Activated T-helper 2 cell treated with anti-CD3 and anti-CD28 coated beads, Interferon-gamma antibody, Interleukin-2, Interleukin-4, amounts not matched to agents 10 μg/mL and 5 μg/mL and 100 μg/mL, durations not matched to agents 14 hours and 24 hours and 36 hours (primary cell): ENCODE measurements around the gene GALE. TPM values are rescaled to one million over a fixed set of nuclear protein-coding genes. Genes with fewer than 3 reads are reported as not detected.
A peak's percentile ranks its signal among the peaks of the same experiment; 100 is the strongest.
"Not testable (repeated sequence)": the region's sequence is repeated elsewhere in the genome, so short reads cannot be mapped to it uniquely, and the experiment has no call there.

Source experiments
- DNase-seq: peaks from one replicate; pipeline ENCODE4 v3.0.0; 2021; ENCODE audit warnings: low spot score
- H3K27ac Mint-ChIP-seq: one replicate; pipeline ENCODE4 v1.8.0; 2021; ENCODE audit warnings: mixed read lengths
- H3K27me3 Mint-ChIP-seq: one replicate; pipeline ENCODE4 v1.8.0; 2021; ENCODE audit warnings: low read depth, mixed read lengths
- H3K36me3 Mint-ChIP-seq: one replicate; pipeline ENCODE4 v1.8.0; 2021; ENCODE audit warnings: low read depth, mixed read lengths
- H3K4me1 Mint-ChIP-seq: one replicate; pipeline ENCODE4 v1.8.0; 2021; ENCODE audit warnings: low read depth, mixed read lengths
- H3K4me3 Mint-ChIP-seq: one replicate; pipeline ENCODE4 v1.8.0; 2021; ENCODE audit warnings: low read depth, mild to moderate bottlenecking, moderate library complexity, mixed read lengths
- H3K9me3 Mint-ChIP-seq: one replicate; pipeline ENCODE4 v1.8.0; 2021; ENCODE audit warnings: mixed read lengths
- intact Hi-C: fragments of 100-400 bp; cut with micrococcal nuclease; formaldehyde crosslinking; loops from one replicate; pipeline ENCODE4 v1.15.1; 2023
- total RNA-seq: library from RNA; stranded (reverse); gene quantifications from 2 replicates; pipeline ENCODE4 v1.2.3, GENCODE V29; 2022

The GALE gene
- total RNA-seq, 1 donor from 2014 or later: 62.1 TPM

DNA sequence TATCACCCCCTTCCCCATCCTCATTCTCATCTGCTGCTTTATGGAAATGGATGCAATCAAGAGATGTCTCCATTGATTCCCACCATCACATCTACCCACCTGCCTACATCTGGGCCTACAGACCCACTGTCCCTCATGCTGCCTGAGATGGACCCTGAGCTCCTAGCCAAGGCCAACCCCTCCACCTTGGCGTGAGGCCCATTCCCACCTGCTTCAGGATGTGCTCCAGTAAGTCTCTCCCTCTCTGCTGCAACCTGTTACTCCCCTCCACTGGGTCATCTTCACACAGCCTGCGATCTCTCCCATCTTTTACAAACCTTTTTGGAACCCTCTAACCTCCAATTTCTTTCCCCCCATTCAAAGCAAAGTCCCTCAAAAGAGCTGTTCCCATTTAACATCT, 4.5 kb upstream of the GALE start:
- peaks cover 8% of the 10 kb centered on the region for H3K4me1 Mint-ChIP-seq
- H3K36me3 Mint-ChIP-seq: peaks cover 9% of the 10 kb centered on the region
- H3K4me3 Mint-ChIP-seq: no peak overlapping the region
- no peak overlapping the region for H3K27ac Mint-ChIP-seq
- DNase-seq: no peak
- H3K9me3 Mint-ChIP-seq: no peaks in the 10 kb centered on the region
- H3K27me3 Mint-ChIP-seq: no peaks in the 10 kb centered on the region
- intact Hi-C loops: loop anchor here (10.0 kb wide), 1 partner anchor 170 kb away; no protein-coding TSS in a partner anchor

DNA sequence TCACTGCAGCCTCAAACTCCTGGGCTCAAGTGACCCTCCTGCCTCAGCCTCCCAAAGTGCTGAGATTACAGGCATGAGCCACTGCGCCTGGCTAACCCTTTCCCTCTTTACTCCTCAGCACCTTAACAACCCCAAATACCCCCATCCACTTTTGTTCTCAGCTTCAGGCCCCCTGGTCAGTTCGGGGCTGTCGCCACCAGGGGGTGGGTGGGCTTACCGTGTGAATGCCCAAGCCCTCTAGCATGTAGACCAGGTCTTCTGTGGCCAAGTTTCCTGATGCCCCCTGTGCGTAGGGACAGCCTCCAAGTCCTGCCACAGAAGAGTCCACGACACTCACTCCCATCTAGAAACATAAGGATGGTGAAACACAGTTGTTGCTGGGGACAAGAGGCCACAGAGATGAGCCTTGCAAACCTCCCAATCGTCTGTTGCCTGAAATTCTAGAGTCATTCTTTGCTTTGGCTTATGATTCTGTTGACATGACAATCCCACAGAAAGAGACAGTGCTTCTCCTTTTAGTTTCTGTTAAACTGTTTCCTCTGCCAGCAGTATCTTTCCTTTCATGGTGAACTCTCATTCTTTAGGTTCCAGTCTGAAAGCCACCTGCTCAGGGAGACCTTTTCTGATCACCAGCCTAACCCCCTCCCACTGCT, 3.8 kb upstream of the GALE start:
- no peak overlapping the region for H3K4me3 Mint-ChIP-seq

DNA sequence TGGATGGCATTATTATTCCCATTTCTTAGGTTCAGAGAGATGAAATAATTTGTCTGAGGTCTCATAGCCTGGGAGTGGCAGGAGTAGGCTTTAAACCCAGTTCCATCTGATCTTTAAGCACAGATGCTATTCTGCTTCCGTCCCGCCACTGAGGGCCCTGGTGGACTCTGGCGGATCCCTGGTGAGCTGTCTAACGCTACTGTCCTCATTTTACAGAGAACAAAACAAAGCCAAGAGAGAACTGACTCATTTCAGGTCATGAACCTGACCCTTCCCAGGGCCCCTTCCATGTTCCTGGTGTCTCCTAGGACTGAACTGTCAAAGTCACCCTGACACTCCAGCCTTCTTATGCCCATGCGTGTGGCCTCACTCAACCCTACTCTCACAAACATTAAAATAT, 3.1 kb upstream of the GALE start:
- no peaks in the 10 kb centered on the region for H3K9me3 Mint-ChIP-seq
- H3K36me3 Mint-ChIP-seq: peaks cover 16% of the 10 kb centered on the region
- intact Hi-C loops: loop anchor here (10.0 kb wide), 1 partner anchor 171 kb away; no protein-coding TSS in a partner anchor
- H3K4me1 Mint-ChIP-seq: peaks cover 12% of the 10 kb centered on the region
- H3K4me3 Mint-ChIP-seq: no peak overlapping the region
- H3K27ac Mint-ChIP-seq: peak overlapping the region; percentile 24
- DNase-seq: no peak
- H3K27me3 Mint-ChIP-seq: no peaks in the 10 kb centered on the region

More for the DNA sequence above, 3.8 kb upstream of the GALE start:
- DNase-seq: no peak
- no peaks in the 10 kb centered on the region for H3K27me3 Mint-ChIP-seq
- H3K4me1 Mint-ChIP-seq: peaks cover 9% of the 10 kb centered on the region
- no peaks in the 10 kb centered on the region for H3K9me3 Mint-ChIP-seq
- peaks cover 13% of the 10 kb centered on the region for H3K36me3 Mint-ChIP-seq
- intact Hi-C loops: loop anchor here (10.0 kb wide), 1 partner anchor 170 kb away; no protein-coding TSS in a partner anchor
- H3K27ac Mint-ChIP-seq: no peak overlapping the region

DNA sequence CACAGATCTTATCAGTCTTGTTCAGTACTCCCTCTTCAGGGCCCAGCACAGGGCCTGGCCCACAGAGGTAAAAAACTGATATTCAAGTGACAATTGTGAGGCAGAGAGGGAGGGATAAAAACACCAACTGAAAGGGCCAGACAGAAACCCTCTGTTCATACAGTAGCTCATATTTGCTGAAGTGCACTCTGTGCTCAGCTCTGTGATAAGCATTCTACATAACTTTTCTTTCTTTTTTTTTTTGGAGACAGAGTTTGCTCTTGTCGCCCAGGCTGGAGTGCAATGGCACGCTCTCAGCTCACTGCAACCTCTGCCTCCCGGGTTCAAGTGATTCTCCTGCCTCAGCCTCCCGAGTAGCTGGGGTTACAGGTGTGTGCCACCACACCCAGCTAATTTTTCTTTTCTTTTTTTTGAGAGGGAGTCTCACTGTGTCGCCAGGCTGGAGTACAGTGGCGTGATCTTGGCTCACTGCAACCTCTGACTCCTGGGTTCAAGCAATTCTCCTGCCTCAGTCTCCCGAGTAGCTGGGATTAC, 2.3 kb upstream of the GALE start:
- peaks cover 20% of the 10 kb centered on the region for H3K36me3 Mint-ChIP-seq
- H3K9me3 Mint-ChIP-seq, DNase-seq, H3K27ac Mint-ChIP-seq, H3K27me3 Mint-ChIP-seq, H3K4me3 Mint-ChIP-seq: not testable (repeated sequence)
- peaks cover 12% of the 10 kb centered on the region for H3K4me1 Mint-ChIP-seq
- intact Hi-C loops: loop anchor here (10.0 kb wide), 1 partner anchor 172 kb away; no protein-coding TSS in a partner anchor

DNA sequence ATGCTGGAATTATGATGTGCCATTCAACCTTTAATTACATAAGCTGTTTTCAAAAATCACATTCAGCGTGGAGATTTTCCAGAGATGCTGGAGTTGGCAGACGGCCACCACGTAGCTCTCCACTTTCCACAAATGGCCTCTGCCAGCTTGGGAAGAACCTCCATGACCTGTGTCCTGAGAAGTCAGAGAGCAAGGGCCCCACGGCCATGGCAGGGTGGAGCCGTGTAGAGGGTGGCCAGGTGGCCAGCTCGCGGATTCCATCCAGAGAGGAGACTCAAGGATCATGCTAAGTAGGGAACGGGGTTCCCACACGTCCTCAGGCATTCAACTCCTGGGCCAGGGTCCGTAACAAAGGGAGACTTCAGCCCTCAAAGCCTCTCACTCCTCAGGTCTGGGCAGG, 1.3 kb upstream of the GALE start:
- intact Hi-C loops: loop anchor here (10.0 kb wide), 1 partner anchor 173 kb away; no protein-coding TSS in a partner anchor
- Mint-ChIP-seq H3K9me3 (no peaks in the 10 kb centered on the region), H3K27ac (peak overlapping the region; percentile 21)

DNA sequence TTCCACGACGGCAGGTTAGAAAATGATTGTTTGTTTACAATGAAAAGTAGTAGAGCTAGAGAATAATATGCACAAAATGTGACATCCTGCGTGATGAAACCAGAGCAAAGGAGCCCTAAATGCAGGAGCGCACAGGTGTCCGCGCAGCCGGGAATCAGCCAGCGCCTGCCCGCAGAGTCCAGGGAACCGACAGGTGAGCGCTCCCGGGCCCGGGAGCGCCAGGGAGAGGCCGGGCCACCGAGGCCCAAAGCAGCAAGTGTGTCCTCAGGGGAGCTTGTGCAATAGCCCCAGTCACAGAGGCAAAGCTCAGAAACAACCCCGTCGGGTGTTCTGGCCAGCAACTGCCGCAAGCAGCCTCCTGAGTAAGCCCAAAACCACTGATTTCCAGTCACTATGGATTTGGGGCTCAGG, 789 bp upstream of the GALE start:
- no peaks in the 10 kb centered on the region for H3K9me3 Mint-ChIP-seq
- H3K4me1 Mint-ChIP-seq: peaks cover 11% of the 10 kb centered on the region
- H3K27ac Mint-ChIP-seq: peak overlapping the region; percentile 55
- intact Hi-C loops: loop anchor here (10.0 kb wide), 1 partner anchor 173 kb away; no protein-coding TSS in a partner anchor
- peaks cover 30% of the 10 kb centered on the region for H3K36me3 Mint-ChIP-seq
- no peaks in the 10 kb centered on the region for H3K27me3 Mint-ChIP-seq
- no peak for DNase-seq
- H3K4me3 Mint-ChIP-seq: peak overlapping the region; percentile 97

More for the DNA sequence above, 1.3 kb upstream of the GALE start:
- no peak for DNase-seq
- H3K36me3 Mint-ChIP-seq: peaks cover 26% of the 10 kb centered on the region
- H3K4me3 Mint-ChIP-seq: peak overlapping the region; percentile 62
- H3K4me1 Mint-ChIP-seq: peaks cover 11% of the 10 kb centered on the region
- no peaks in the 10 kb centered on the region for H3K27me3 Mint-ChIP-seq

DNA sequence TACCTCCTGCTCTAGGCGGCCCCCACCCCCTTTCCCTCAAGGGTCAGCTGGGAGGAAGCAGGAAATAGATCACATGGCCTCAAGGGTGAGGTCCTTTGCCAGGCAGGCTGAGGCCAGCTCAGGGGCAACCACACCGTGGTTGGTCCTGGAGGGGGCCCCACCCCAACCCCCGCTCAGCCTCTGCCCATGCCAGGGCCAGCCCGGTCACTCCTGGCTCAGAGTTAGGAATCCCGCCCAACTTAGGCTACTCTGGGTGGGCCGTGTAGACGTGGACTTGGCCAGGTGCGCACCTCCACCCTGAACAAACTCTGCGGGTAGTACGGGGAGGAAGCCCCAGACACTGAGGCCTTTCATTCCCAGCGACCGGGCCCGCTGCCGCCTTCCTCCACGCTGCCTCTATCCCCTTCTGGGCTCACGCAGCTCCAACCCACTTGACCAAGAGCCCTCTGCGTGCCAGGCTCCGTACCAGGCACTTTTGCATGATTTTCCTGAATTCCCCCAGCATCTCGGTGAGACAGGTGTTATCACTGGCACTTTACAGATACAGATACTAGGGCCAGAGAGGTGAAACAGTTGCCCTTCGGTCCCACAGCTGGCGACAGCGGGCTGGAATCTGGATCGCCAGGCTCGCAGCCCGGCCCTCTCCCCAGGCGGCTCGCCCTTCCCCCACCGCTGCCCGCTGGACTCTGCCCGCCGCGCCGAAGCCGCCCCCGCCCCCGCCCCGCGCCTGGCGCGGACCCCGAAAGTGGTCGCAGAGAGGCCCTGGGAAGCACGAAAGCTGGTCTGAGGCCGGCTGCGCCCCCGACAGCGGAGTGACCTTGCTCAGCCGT, 769 bp downstream of the GALE start:
- peaks cover 35% of the 10 kb centered on the region for H3K36me3 Mint-ChIP-seq

DNA sequence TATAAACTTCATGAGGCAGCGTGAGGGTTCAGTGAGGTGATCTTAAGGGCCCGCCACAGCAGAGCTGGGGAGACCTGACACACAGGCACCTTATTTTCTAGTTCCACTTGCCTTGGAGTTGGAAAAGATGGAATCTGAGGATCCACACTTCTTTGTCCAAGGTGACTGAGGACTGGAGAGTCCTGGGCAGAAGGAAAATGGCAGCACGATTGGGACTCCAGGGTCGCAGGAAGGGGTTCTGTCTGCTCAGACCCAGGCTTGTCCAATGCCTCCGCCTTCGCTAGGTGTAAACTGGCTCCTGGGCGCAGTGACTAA, 1.3 kb downstream of the GALE start:
- DNase-seq: no peak
- Mint-ChIP-seq H3K9me3 (no peaks in the 10 kb centered on the region), H3K27ac (peak overlapping the region; percentile 86), H3K36me3 (peaks cover 38% of the 10 kb centered on the region), H3K4me1 (peaks cover 11% of the 10 kb centered on the region), H3K27me3 (no peaks in the 10 kb centered on the region), H3K4me3 (peak overlapping the region; percentile 97)
- intact Hi-C loops: no loop called here

More for the DNA sequence above, 769 bp downstream of the GALE start:
- Mint-ChIP-seq H3K27ac (peak overlapping the region; percentile 86), H3K4me1 (peaks cover 11% of the 10 kb centered on the region), H3K9me3 (no peaks in the 10 kb centered on the region), H3K27me3 (no peaks in the 10 kb centered on the region), H3K4me3 (peak overlapping the region; percentile 97)
- no peak for DNase-seq
- intact Hi-C loops: loop anchor here (1.0 to 10.0 kb wide), 3 partner anchors 8 to 175 kb away; partner anchors contain the start of genes LYPLA2 and PITHD1

DNA sequence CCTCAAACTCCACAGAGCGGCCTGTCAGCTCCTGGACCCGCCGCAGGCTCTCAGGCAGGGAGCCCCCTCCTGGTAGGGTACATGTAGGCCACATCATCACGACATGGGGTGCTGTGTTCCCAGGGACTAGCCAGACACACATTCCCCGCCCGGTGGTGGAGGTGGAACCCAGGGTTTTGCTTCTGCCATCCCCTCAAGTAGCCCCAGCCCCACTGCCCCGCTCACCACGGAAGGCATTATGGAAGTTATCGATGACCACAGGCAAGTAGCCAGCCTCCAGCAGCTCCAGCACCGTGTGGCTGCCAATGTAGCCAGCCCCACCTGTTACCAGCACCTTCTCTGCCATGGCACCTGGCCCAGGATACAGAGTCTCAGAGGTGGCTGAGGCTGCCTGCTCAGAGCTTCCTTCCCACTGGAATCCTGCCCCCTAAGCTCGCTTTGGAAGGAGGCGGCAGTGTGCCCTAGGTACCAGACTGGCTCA, 1.9 kb downstream of the GALE start:
- peaks cover 33% of the 10 kb centered on the region for H3K36me3 Mint-ChIP-seq
- H3K4me1 Mint-ChIP-seq: peaks cover 11% of the 10 kb centered on the region
- no peak overlapping the region for H3K27ac Mint-ChIP-seq

DNA sequence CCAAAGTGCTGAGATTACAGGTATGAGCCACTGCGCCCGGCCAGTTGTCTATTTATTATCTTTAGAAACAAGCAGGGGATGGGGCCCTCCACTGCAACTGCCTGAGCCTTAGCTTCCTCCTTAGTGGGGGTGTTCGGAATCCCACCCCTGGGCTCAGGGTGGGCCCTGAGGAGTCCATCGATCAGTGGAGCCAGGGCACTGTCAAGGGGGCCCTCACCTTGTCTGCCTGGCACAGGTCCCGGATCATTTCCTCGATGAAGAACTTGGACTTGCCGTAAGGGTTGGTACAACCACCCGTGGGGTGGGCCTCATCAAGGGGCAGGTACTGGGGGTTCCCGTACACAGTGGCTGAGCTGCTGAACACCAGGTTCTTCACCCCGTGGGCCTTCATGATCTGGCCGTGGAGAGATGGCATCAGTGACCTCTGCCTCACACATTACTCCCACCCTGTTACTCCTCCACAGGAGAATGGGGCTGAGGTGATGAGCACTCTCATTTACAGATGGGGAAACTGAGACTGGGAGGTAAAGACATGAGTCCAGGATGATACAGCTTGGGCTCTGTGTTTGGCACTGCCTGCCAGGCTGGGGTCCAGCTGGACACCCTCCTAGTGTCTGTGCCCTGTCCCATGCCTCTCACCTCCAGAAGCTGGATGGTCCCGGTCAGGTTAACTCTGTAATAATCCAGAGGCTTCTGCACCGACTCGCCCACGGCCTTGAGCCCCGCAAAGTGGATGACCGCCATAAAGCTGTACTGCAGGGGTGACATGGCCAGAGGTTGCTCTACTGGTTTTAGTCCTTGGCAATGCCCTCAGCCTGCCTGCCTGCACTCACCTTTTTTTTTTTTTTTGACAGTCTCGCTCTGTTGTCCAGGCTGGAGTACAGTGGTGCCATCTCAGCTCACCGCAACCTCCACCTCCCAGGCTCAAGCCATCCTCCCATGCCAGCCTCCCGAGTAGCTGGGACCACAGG, 2.8 kb downstream of the GALE start:
- DNase-seq: no peak
- H3K27ac Mint-ChIP-seq: no peak overlapping the region
- intact Hi-C loops: no loop called here

More for the DNA sequence above, 1.9 kb downstream of the GALE start:
- intact Hi-C loops: no loop called here
- DNase-seq: no peak
- no peaks in the 10 kb centered on the region for H3K9me3 Mint-ChIP-seq
- H3K4me3 Mint-ChIP-seq: peak overlapping the region; percentile 97
- H3K27me3 Mint-ChIP-seq: no peaks in the 10 kb centered on the region

DNA sequence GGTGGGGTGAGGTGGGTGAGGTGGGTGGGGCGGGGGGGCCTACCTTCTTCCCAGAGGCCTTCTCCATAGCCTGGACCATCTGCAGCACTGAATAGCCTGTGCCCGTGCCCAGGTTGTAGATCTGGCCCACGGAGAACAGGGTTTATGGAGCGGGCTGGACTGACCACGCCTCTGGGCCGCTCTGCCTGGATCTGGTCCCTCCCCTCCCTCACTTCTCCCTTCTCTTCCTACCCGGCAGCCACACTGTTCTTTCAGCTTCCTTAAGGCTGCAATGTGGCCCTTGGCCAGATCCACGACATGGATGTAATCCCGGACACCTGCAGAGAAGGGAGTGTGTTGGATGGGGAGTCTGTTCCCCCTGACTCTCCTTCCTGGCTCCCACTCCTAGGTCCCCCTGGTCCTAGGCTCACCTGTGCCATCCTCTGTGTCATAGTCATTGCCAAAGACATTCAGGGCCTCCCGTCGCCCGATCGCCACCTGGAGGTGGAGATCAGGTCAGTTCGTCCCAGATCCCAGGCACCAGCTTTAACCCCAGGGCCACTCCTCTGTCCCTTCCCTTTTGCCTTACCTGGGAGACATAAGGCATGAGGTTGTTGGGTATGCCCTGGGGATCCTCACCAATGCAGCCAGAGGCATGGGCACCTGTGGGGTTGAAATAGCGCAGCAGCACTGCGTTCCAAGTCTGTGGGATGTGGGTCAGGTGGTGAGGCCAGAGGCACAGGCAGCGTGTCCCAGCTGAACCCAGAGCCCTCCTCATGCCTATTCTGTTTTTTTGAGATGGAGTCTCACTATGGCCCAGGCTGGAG, 3.9 kb downstream of the GALE start:
- Mint-ChIP-seq H3K27ac (no peak overlapping the region), H3K36me3 (peaks cover 41% of the 10 kb centered on the region), H3K27me3 (no peaks in the 10 kb centered on the region), H3K4me1 (peaks cover 12% of the 10 kb centered on the region), H3K4me3 (peak overlapping the region; percentile 5), H3K9me3 (no peaks in the 10 kb centered on the region)
- intact Hi-C loops: no loop called here
- DNase-seq: no peak

More for the DNA sequence above, 2.8 kb downstream of the GALE start:
- Mint-ChIP-seq H3K4me3 (no peak overlapping the region), H3K9me3 (no peaks in the 10 kb centered on the region), H3K4me1 (peaks cover 11% of the 10 kb centered on the region), H3K36me3 (peaks cover 38% of the 10 kb centered on the region), H3K27me3 (no peaks in the 10 kb centered on the region)
